GM18873 (cell line): ENCODE measurements around the gene UNC5B.

Experiments used
- ATAC-seq: cut with Tn5 transposase; IDR thresholded peaks from one replicate; pipeline ENCODE4 v1.9.1; 2021; ENCODE audit warnings: mild to moderate bottlenecking, moderate library complexity, moderate number of reproducible peaks; ENCODE audit not compliant: unreplicated experiment, low FRiP score

The UNC5B gene

GRCh38 chr10:71221586-71222202 is 9.3 kb downstream of the UNC5B start:
- ATAC-seq: no peak

- ATAC-seq: no peak
Measured at GRCh38 chr10:71222601-71223346, 10.4 kb downstream of the UNC5B start.

- no peak for ATAC-seq
Measured at GRCh38 chr10:71223347-71224058, 11.1 kb downstream of the UNC5B start.

GRCh38 chr10:71225291-71226058 is 13.1 kb downstream of the UNC5B start:
- ATAC-seq: no peak

GRCh38 chr10:71228875-71229675 is 16.7 kb downstream of the UNC5B start:
- ATAC-seq: no peak

- ATAC-seq: no peak
Measured at GRCh38 chr10:71229726-71230655, 17.6 kb downstream of the UNC5B start.

- no peak for ATAC-seq
Measured at GRCh38 chr10:71230656-71231025, 18.3 kb downstream of the UNC5B start.

GRCh38 chr10:71231206-71231605 is 18.8 kb downstream of the UNC5B start:
- ATAC-seq: no peak

GRCh38 chr10:71232089-71232998 is 20.0 kb downstream of the UNC5B start:
- ATAC-seq: no peak

GRCh38 chr10:71233482-71233892 is 21.1 kb downstream of the UNC5B start:
- no peak for ATAC-seq

GRCh38 chr10:71234004-71234894 is 21.9 kb downstream of the UNC5B start:
- no peak for ATAC-seq

- ATAC-seq: no peak
Measured at GRCh38 chr10:71234970-71235685, 22.8 kb downstream of the UNC5B start.

- no peak for ATAC-seq
Measured at GRCh38 chr10:71235808-71236207, 23.4 kb downstream of the UNC5B start.

GRCh38 chr10:71236286-71236685 is 23.9 kb downstream of the UNC5B start:
- no peak for ATAC-seq

- no peak for ATAC-seq
Measured at GRCh38 chr10:71236822-71237682, 24.7 kb downstream of the UNC5B start.
